ENCODE results near the gene ATXN1L.
A peak's percentile ranks its signal among the peaks of the same experiment; 100 is the strongest.
"Not testable (repeated sequence)": the region's sequence is repeated elsewhere in the genome, so short reads cannot be mapped to it uniquely, and the experiment has no call there.

The ATXN1L gene, protein sequence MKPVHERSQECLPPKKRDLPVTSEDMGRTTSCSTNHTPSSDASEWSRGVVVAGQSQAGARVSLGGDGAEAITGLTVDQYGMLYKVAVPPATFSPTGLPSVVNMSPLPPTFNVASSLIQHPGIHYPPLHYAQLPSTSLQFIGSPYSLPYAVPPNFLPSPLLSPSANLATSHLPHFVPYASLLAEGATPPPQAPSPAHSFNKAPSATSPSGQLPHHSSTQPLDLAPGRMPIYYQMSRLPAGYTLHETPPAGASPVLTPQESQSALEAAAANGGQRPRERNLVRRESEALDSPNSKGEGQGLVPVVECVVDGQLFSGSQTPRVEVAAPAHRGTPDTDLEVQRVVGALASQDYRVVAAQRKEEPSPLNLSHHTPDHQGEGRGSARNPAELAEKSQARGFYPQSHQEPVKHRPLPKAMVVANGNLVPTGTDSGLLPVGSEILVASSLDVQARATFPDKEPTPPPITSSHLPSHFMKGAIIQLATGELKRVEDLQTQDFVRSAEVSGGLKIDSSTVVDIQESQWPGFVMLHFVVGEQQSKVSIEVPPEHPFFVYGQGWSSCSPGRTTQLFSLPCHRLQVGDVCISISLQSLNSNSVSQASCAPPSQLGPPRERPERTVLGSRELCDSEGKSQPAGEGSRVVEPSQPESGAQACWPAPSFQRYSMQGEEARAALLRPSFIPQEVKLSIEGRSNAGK

GRCh38 chr16:71845639-71846430, at the start of gene ATXN1L:
Gene ATXN1L (plus strand): TSS chr16:71845976. CDS start chr16:71849741, 3,765 bp downstream.
- peak; percentile 94 for DNase-seq

- no peak for DNase-seq
Observed at GRCh38 chr16:71796501-71797097, 49.2 kb upstream of the ATXN1L start.

- DNase-seq, result no peak
Observed at GRCh38 chr16:71803305-71803690, 42.5 kb upstream of the ATXN1L start.

GRCh38 chr16:71807905-71808592, 37.7 kb upstream of the ATXN1L start:
- peak; percentile 69 for DNase-seq

- DNase-seq, result peak; percentile 95
Observed at GRCh38 chr16:71808593-71809459, 37.0 kb upstream of the ATXN1L start, which contains the start of gene AP1G1. Gene AP1G1 (minus strand): TSS chr16:71808834. CDS start chr16:71789479, 19,355 bp downstream.

- DNase-seq, result not testable (repeated sequence)
Observed at GRCh38 chr16:71810155-71810530, 35.6 kb upstream of the ATXN1L start.

DNA sequence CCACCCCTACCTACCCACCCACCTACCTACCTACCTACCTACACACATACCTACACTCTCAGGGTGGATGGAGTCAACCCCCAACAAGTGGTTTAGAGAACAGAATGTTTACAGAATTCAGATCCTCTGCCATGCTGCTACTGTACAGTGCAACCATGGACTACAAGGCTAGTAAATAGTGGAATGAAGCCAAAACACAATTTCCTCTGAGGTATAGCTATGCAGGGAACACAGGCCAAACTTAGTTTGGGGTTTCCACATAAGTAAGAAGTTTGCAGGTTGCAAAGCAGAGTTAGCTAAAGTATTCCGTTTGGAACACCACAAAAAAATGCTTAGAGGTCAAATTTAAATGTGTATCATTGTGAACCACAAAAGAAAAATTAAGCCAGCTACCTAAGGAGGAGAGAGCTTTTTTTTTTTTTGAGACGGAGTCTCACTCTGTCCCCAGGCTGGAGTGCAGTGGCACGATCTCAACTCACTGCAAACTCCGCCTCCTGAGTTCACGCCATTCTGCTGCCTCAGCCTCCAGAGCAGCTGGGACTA, 34.4 kb upstream of the ATXN1L start:
- no peak for DNase-seq

DNA sequence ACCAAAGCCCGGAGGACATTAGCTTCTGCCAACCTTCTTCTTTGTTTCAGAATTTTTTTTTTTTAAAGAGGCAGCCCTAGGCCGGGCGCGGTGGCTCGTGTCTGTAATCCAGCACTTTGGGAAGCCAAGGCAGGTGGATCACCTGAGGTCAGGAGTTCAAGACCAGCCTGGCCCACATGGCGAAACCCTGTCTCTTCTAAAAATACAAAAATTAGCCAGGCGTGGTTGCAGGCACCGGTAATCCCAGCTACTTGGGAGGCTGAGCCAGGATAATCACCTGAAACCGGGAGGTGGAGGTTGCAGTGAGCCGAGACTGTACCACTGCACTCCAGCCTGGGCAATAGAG, 28.6 kb upstream of the ATXN1L start:
- DNase-seq, result not testable (repeated sequence)

GRCh38 chr16:71826533-71827017, 19.2 kb upstream of the ATXN1L start:
- no peak for DNase-seq

DNA sequence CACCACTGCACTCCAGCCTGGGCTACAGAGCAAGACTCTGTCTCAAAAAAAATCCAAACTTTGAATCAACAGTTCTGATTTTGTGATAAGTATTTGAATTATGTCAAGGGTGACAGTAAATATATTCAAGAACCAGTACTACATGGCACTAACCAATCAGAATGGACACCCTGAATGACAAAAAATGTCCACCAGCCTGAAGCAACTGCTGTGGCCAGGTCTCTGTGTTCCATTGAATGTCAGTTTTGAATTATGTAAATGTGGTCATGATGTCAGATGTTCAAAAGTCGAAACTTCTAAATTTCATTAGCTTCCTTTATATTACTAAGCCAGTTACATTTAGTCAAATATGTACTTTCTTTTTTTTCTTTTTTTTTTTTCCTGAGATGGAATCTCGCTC, 15.4 kb upstream of the ATXN1L start:
- no peak for DNase-seq

- not testable (repeated sequence) for DNase-seq
Observed at GRCh38 chr16:71831698-71832097, 14.1 kb upstream of the ATXN1L start.

GRCh38 chr16:71832112-71832511, 13.7 kb upstream of the ATXN1L start:
- not testable (repeated sequence) for DNase-seq

GRCh38 chr16:71834291-71834690, 11.5 kb upstream of the ATXN1L start:
- DNase-seq, result no peak

GRCh38 chr16:71837150-71837549, 8.6 kb upstream of the ATXN1L start:
- no peak for DNase-seq

DNA sequence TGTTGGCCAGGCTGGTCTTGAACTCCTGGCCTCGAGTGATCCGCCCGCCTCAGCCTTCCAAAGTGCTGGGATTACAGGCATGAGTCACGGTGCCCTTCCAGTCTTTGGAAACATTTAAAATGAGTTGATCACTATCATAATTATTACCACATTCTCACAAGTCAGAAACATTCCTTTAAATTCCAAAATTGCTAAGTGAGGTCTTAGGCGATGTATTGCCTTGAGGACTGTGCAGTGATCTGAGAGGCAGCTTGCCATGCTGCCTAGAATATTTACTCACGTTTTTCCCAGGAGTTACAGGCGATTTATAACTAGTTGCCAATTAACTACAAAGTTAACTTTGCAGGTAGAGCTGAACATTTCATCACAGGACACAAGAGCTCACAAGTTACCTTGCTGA, 5.7 kb upstream of the ATXN1L start:
- DNase-seq, result no peak

DNA sequence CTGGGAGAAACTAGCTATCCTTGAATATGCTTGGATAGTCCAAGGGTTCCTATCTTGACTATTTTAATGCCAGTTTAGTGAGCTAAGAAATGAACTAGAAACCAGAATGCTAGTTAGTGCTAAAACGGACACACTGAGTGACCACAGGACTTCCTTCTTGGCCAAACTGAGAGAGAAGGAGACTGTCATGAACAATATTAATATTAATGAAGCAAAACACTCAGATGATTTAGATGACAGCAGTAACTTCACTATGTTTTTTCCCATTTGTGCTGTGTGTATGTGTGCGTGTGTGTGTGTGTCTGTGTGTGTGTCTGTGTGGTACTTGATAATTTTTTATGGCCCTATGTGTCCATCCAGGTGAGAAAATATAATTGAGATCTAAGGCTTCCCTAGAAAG, 2.2 kb upstream of the ATXN1L start:
- DNase-seq, result no peak

- DNase-seq, result peak; percentile 28
Observed at GRCh38 chr16:71846431-71846830, 655 bp downstream of the ATXN1L start.

DNA sequence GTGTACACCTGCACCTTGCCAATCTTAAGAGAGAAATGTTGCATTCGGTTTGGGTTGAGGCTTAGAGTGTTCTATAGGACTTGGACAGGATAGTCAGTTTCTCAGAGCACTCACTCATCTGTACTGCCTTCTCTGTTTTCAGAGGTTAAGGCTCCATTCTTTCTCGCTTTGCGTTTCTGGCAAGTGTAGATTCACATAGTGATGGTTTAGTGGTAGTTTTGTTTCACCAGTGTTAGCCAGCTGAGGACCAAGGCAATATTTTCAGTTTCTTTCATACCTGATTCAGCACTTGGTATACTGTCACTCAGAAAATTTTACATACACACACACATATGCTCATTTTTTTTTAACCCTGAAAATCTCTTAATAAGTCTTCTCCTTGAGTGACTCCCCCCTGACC, 1.3 kb downstream of the ATXN1L start:
- no peak for DNase-seq

- DNase-seq, result no peak
Observed at GRCh38 chr16:71848622-71849021, 2.8 kb downstream of the ATXN1L start.

DNA sequence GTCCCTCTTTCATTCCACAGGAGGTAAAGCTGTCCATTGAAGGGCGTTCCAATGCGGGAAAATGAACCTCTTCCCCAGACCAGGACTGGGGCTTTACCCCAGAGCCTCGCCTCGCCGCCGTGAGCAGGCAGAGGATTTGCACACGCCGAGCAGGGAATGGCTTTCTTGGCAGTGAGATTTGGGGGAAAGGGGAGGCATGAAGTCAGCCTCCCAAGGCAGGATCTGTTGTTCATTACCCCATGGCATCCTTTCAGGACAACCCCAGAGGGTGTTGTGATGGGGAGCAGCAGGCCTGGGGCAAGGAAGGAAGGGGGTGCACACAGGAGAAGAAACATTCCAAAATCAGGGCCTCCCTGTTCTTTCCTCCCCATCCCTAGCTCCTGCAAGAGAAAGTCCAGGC, 6.0 kb downstream of the ATXN1L start:
- DNase-seq, result no peak

DNA sequence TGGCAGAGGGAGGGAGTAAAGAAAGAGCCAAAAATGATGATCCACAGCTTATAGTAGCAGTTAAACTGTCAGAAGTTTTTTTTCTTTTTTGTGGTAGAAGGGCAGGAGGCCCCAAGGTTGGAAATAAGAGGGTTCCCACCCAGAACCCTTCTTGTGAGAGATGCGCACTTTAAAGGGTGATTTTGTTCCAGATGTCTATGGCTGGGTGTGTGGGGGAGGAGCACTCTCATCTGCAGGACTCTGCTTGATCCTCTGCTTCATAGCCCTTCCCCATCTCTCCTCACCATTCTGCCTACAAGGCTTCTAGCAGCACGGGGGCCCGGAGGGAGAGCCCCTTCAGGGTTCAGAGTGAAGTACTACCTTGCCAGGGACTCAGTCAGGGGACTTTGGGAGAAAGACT, 6.4 kb downstream of the ATXN1L start:
- DNase-seq, result no peak
